ENCODE data around the gene GPC1.

- no peak for TF ChIP-seq CTCF (IDR thresholded peaks at IDR 0.05)
- no peak for TF ChIP-seq POLR2AphosphoS5 (IDR thresholded peaks at IDR 0.05)
- TF ChIP-seq POLR2A (IDR thresholded peaks at IDR 0.05), result no peak
Measured at GRCh38 chr2:240446664-240447175, 11.3 kb downstream of the GPC1 start.
